Measurements from ENCODE around the gene ZHX3.

Gene ZHX3

GRCh38 chr20:41172296-41173140 lies 145.0 kb downstream of the ZHX3 start:
- no peak for DNase-seq (ENCODE audit: low read depth, low spot score)

GRCh38 chr20:41171736-41172295 lies 145.7 kb downstream of the ZHX3 start:
- DNase-seq (ENCODE audit: low read depth, low spot score), result no peak

- no peak for DNase-seq (ENCODE audit: low read depth, low spot score)
These were observed 147.0 kb downstream of the ZHX3 start for GRCh38 chr20:41170386-41171105.

GRCh38 chr20:41169791-41170351 lies 147.7 kb downstream of the ZHX3 start:
- DNase-seq (ENCODE audit: low read depth, low spot score), result no peak

GRCh38 chr20:41169162-41169690 lies 148.3 kb downstream of the ZHX3 start:
- no peak for DNase-seq (ENCODE audit: low read depth, low spot score)

GRCh38 chr20:41168281-41169161 lies 149.0 kb downstream of the ZHX3 start:
- no peak for DNase-seq (ENCODE audit: low read depth, low spot score)

GRCh38 chr20:41167481-41168253 lies 149.9 kb downstream of the ZHX3 start:
- no peak for DNase-seq (ENCODE audit: low read depth, low spot score)

GRCh38 chr20:41167118-41167470 lies 150.4 kb downstream of the ZHX3 start:
- no peak for DNase-seq (ENCODE audit: low read depth, low spot score)

GRCh38 chr20:41166201-41167117 lies 151.1 kb downstream of the ZHX3 start:
- no peak for DNase-seq (ENCODE audit: low read depth, low spot score)

- DNase-seq (ENCODE audit: low read depth, low spot score), result no peak
These were observed 152.3 kb downstream of the ZHX3 start for GRCh38 chr20:41165001-41165882.

GRCh38 chr20:41163821-41164220 lies 153.7 kb downstream of the ZHX3 start:
- no peak for DNase-seq (ENCODE audit: low read depth, low spot score)

- no peak for DNase-seq (ENCODE audit: low read depth, low spot score)
These were observed 155.1 kb downstream of the ZHX3 start for GRCh38 chr20:41162396-41162795.

GRCh38 chr20:41161886-41162285 lies 155.6 kb downstream of the ZHX3 start:
- no peak for DNase-seq (ENCODE audit: low read depth, low spot score)

GRCh38 chr20:41160686-41161085 lies 156.8 kb downstream of the ZHX3 start:
- DNase-seq (ENCODE audit: low read depth, low spot score), result no peak

- DNase-seq (ENCODE audit: low read depth, low spot score), result no peak
These were observed 158.0 kb downstream of the ZHX3 start for GRCh38 chr20:41159547-41159946.

GRCh38 chr20:41158082-41158625 lies 159.4 kb downstream of the ZHX3 start:
- DNase-seq (ENCODE audit: low read depth, low spot score), result no peak

GRCh38 chr20:41155261-41155660 lies 162.3 kb downstream of the ZHX3 start:
- DNase-seq (ENCODE audit: low read depth, low spot score), result no peak
